Epithelial cell of proximal tubule (primary cell): ENCODE measurements around the gene BRAF. TPM values are rescaled to one million over a fixed set of nuclear protein-coding genes. Genes with fewer than 3 reads are reported as not detected.
A peak's percentile ranks its signal among the peaks of the same experiment; 100 is the strongest.
"Not testable (repeated sequence)": the region's sequence is repeated elsewhere in the genome, so short reads cannot be mapped to it uniquely, and the experiment has no call there.

Source experiments
- DNase-seq: peaks from one replicate; pipeline ENCODE4 v3.0.0-alpha.2; 2011; ENCODE audit warnings: low read depth
- H3K4me3 ChIP-seq: 2 replicates; pipeline ENCODE4 v1.5.1; 2011; ENCODE audit warnings: low read depth, mild to moderate bottlenecking, low read length
- CTCF ChIP-seq: conservative IDR thresholded peaks from 2 replicates; pipeline ENCODE4 v1.5.1; 2012; ENCODE audit warnings: low read depth, mild to moderate bottlenecking, low read length
- total RNA-seq: library from RNA; depleted of rRNA; stranded (reverse); fragments of >200 nt; gene quantifications from 2 replicates; pipeline ENCODE4 v1.2.3, GENCODE V29; 2015

BRAF gene
- total RNA-seq, 1 donor from 2014 or later = 7.3 TPM

- no peak overlapping the region for H3K4me3 ChIP-seq
- no peak for TF ChIP-seq CTCF
- no peak for DNase-seq
Observed at GRCh38 chr7:140828741-140829140, 96.0 kb downstream of the BRAF start.

- DNase-seq, H3K4me3 ChIP-seq: not testable (repeated sequence)
Observed at GRCh38 chr7:140817383-140817782, 107.3 kb downstream of the BRAF start.

- DNase-seq = peak; percentile 29
- peak; percentile 80 for TF ChIP-seq CTCF
- no peak overlapping the region for H3K4me3 ChIP-seq
Observed at GRCh38 chr7:140810830-140811556, 113.7 kb downstream of the BRAF start.

GRCh38 chr7:140810385-140810784, 114.3 kb downstream of the BRAF start:
- no peak for TF ChIP-seq CTCF
- H3K4me3 ChIP-seq = no peak overlapping the region

GRCh38 chr7:140778975-140779374, 145.8 kb downstream of the BRAF start:
- no peak for DNase-seq
- TF ChIP-seq CTCF = no peak
- no peak overlapping the region for H3K4me3 ChIP-seq

More at GRCh38 chr7:140810385-140810784, 114.3 kb downstream of the BRAF start:
- DNase-seq = no peak

GRCh38 chr7:140778568-140778967, 146.2 kb downstream of the BRAF start:
- no peak for TF ChIP-seq CTCF
- DNase-seq = no peak
- H3K4me3 ChIP-seq = no peak overlapping the region

- DNase-seq = no peak
- no peak overlapping the region for H3K4me3 ChIP-seq
- TF ChIP-seq CTCF = no peak
Observed at GRCh38 chr7:140774371-140774770, 150.4 kb downstream of the BRAF start.
